Mucosa of descending colon (tissue), 3 donors: ENCODE measurements around the gene NUP62. TPM values are rescaled to one million over a fixed set of nuclear protein-coding genes. Genes with fewer than 3 reads are reported as not detected.

Source experiments
- ATAC-seq: fragments of 200-7000 bp; cut with Tn5 transposase; one replicate; pipeline ENCODE4 v1.9.1; 2020; ENCODE audit warnings: mild to moderate bottlenecking, moderate library complexity
- DNase-seq, 3 donors: peaks; one replicate each; pipeline ENCODE4 v3.0.0-alpha.2; 2020
- H3K36me3 ChIP-seq: fragments of 200-600 bp; one replicate; pipeline ENCODE4 v1.8.0; 2021; ENCODE audit warnings: low read depth, mild to moderate bottlenecking
- H3K4me1 ChIP-seq: fragments of 200-600 bp; one replicate; pipeline ENCODE4 v1.8.0; 2021; ENCODE audit warnings: low read depth, mild to moderate bottlenecking
- H3K4me3 ChIP-seq: fragments of 200-600 bp; one replicate; pipeline ENCODE4 v1.8.0; 2021; ENCODE audit warnings: mild to moderate bottlenecking
- H3K9me3 ChIP-seq: fragments of 200-600 bp; one replicate; pipeline ENCODE4 v1.8.0; 2021; ENCODE audit warnings: mild to moderate bottlenecking
- intact Hi-C, 2 donors: fragments of 100-400 bp; cut with DNase I in 1 of 2; cut with micrococcal nuclease in 1 of 2; formaldehyde crosslinking; loops; one replicate each; pipeline versions ENCODE4 v1.11.0 to v1.11.1; 2022; cut with DNase I, micrococcal nuclease
- total RNA-seq, 3 donors: library from RNA; stranded (reverse); fragmentation: NEBNext Ultra II Directional in 2 of 3; extraction: Animal tissue kit (Norgen Biotek cat#: 25700) in 2 of 3; gene quantifications; one replicate each; pipeline versions ENCODE4 v1.2.1 to v1.2.4, GENCODE V29; 2021 to 2023
- TF ChIP-seq, protein P1 (sequence below): fragments of 200-600 bp; IDR thresholded peaks from one replicate; pipeline ENCODE4 v1.8.0; 2022; ENCODE audit warnings: antibody characterized with exemption, mild to moderate bottlenecking
- donor health status: DM: no; HTN: no; CAD: no; lungs with moderate emphysema.
- donor health status: DM: no; HTN: no; CAD: no.
- donor health status: DM: no; HTN: yes; CAD: no.

The NUP62 gene
- total RNA-seq, 3 donors from 2014 or later = 34.1 to 41.0 (median 40.9) TPM

GRCh38 chr19:49884109-49884508, 45.2 kb downstream of the NUP62 start:
- no peak overlapping the region for H3K4me3 ChIP-seq
- intact Hi-C loops = no loop called here
- H3K36me3 ChIP-seq = peaks cover 5% of the 10 kb centered on the region
- H3K4me1 ChIP-seq = no peaks in the 10 kb centered on the region
- ATAC-seq = no peak
- H3K9me3 ChIP-seq = no peaks in the 10 kb centered on the region
- TF ChIP-seq, protein P1, sequence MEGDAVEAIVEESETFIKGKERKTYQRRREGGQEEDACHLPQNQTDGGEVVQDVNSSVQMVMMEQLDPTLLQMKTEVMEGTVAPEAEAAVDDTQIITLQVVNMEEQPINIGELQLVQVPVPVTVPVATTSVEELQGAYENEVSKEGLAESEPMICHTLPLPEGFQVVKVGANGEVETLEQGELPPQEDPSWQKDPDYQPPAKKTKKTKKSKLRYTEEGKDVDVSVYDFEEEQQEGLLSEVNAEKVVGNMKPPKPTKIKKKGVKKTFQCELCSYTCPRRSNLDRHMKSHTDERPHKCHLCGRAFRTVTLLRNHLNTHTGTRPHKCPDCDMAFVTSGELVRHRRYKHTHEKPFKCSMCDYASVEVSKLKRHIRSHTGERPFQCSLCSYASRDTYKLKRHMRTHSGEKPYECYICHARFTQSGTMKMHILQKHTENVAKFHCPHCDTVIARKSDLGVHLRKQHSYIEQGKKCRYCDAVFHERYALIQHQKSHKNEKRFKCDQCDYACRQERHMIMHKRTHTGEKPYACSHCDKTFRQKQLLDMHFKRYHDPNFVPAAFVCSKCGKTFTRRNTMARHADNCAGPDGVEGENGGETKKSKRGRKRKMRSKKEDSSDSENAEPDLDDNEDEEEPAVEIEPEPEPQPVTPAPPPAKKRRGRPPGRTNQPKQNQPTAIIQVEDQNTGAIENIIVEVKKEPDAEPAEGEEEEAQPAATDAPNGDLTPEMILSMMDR = no peak
- no peak for DNase-seq

- intact Hi-C loops = no loop called here
- Histone ChIP-seq H3K36me3 (peaks cover 5% of the 10 kb centered on the region), H3K4me1 (peaks cover 8% of the 10 kb centered on the region), H3K9me3 (no peaks in the 10 kb centered on the region), H3K4me3 (no peak overlapping the region)
- DNase-seq (no peak), ATAC-seq (no peak)
- TF ChIP-seq, protein P1 = no peak
Observed at GRCh38 chr19:49883094-49883493, 46.2 kb downstream of the NUP62 start.

DNA sequence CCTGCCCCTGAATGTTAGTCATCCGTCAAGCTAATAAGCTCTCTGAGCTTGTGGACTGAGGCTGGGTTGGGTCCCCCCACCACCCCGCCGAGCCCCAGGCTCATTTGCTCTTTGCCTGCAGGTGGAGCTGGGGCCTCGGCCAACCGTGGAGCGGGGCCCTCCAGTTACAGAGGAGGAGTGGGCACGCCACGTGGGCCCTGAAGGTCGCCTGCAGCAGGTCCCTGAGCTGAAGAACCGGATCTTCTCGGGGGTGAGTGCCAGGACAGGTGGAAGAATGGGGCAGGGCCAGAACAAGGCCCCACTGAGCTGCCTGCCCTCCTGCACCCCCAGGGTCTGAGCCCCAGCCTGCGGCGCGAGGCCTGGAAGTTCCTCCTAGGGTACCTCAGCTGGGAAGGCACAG, 46.7 kb downstream of the NUP62 start:
- Histone ChIP-seq H3K9me3 (no peaks in the 10 kb centered on the region), H3K36me3 (peaks cover 5% of the 10 kb centered on the region), H3K4me1 (peaks cover 10% of the 10 kb centered on the region), H3K4me3 (no peak overlapping the region)
- TF ChIP-seq, protein P1 = no peak
- intact Hi-C loops = no loop called here
- ATAC-seq = no peak
- no peak for DNase-seq

DNA sequence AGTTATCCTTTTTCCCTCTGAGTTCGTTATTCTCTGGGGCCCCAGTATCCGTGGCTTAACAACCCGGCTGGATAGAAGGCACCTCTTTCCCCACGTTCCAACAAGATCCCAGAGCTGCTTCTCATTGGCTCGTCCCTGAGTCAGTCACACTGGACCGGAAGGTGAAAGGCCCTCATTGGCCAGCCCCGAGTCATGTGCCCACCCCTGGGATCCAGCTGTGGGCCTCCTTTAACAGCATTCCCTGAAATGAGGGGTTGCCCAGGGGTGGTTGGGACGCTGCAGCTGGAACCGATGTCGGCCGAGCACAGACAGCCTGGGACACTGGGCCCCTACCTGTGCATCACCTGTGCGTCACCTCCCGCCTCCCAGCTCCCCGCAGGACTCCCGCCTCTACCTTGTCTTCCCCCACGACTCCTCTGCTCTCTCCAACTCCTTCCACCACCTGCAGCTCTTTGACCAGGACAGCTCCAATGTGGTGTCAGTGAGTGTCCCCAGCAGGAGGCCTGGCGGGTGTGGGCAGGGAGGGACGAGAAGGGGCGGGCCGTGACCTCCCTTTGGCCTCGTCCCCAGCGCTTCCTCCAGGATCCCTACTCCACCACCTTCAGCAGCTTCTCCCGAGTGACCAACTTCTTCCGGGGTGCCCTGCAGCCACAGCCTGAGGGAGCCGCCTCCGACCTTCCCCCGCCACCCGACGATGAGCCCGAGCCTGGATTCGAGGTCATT, 47.5 kb downstream of the NUP62 start:
- ATAC-seq (no peak), DNase-seq (no peak)
- no peaks in the 10 kb centered on the region for H3K9me3 ChIP-seq
- TF ChIP-seq, protein P1 = no peak
- intact Hi-C loops = no loop called here
- peaks cover 10% of the 10 kb centered on the region for H3K36me3 ChIP-seq
- no peak overlapping the region for H3K4me3 ChIP-seq
- H3K4me1 ChIP-seq = peaks cover 10% of the 10 kb centered on the region

- no peak for DNase-seq
- no peak overlapping the region for H3K4me3 ChIP-seq
- no peaks in the 10 kb centered on the region for H3K9me3 ChIP-seq
- peaks cover 10% of the 10 kb centered on the region for H3K36me3 ChIP-seq
- TF ChIP-seq, protein P1 = no peak
- no peak for ATAC-seq
- intact Hi-C loops = no loop called here
- H3K4me1 ChIP-seq = peaks cover 10% of the 10 kb centered on the region
Observed at GRCh38 chr19:49881186-49881585, 48.1 kb downstream of the NUP62 start.
